Erythroblast (primary cell): ENCODE results near the gene TRIO.

Experiments
- DNase-seq, 2 experiments: peaks; one replicate each; lab custom pipeline; 2025; lab: John Stamatoyannopoulos, UW
- GATA1 ChIP-seq: IDR thresholded peaks from 2 replicates; pipeline ENCODE4 v1.6.1; 2011; ENCODE audit warnings: low read depth, mild to moderate bottlenecking, control low read depth, low read length, moderate library complexity
- POLR2A ChIP-seq: IDR thresholded peaks from 2 replicates; pipeline ENCODE4 v1.6.1; 2011; ENCODE audit warnings: mild to moderate bottlenecking, low read length

TRIO gene

GRCh38 chr5:14497311-14497710 is 354.2 kb downstream of the TRIO start:
- TF ChIP-seq POLR2A: no peak
- no peak for DNase-seq

- no peak for TF ChIP-seq GATA1
- no peak for TF ChIP-seq POLR2A
- no peak for DNase-seq
Observed at GRCh38 chr5:14501353-14502293, 358.5 kb downstream of the TRIO start.

GRCh38 chr5:14502294-14502690 is 359.1 kb downstream of the TRIO start:
- DNase-seq: no peak
- TF ChIP-seq GATA1: no peak
- no peak for TF ChIP-seq POLR2A

- no peak for DNase-seq
- no peak for TF ChIP-seq GATA1
Observed at GRCh38 chr5:14503017-14503680, 360.0 kb downstream of the TRIO start.

GRCh38 chr5:14503681-14504331 is 360.7 kb downstream of the TRIO start:
- TF ChIP-seq POLR2A (no peak), GATA1 (no peak)
- no peak for DNase-seq

GRCh38 chr5:14504332-14504727 is 361.2 kb downstream of the TRIO start:
- no peak for DNase-seq

GRCh38 chr5:14504816-14505215 is 361.7 kb downstream of the TRIO start:
- TF ChIP-seq GATA1 (no peak), POLR2A (no peak)
- DNase-seq: no peak

More at GRCh38 chr5:14504332-14504727, 361.2 kb downstream of the TRIO start:
- TF ChIP-seq GATA1: no peak
- no peak for TF ChIP-seq POLR2A

GRCh38 chr5:14505310-14506139 is 362.4 kb downstream of the TRIO start:
- peak in 1 of 2 experiments; percentile 8 for DNase-seq
- TF ChIP-seq GATA1 (no peak), POLR2A (no peak)

- no peak for DNase-seq
- TF ChIP-seq POLR2A: no peak
- TF ChIP-seq GATA1: no peak
Observed at GRCh38 chr5:14506140-14506538, 363.0 kb downstream of the TRIO start.

GRCh38 chr5:14506661-14507060 is 363.5 kb downstream of the TRIO start:
- TF ChIP-seq GATA1 (no peak), POLR2A (no peak)
- DNase-seq: no peak

GRCh38 chr5:14507156-14507941 is 364.2 kb downstream of the TRIO start:
- no peak for TF ChIP-seq GATA1
- no peak for TF ChIP-seq POLR2A
- no peak for DNase-seq

GRCh38 chr5:14508046-14508445 is 364.9 kb downstream of the TRIO start:
- DNase-seq: no peak
- TF ChIP-seq GATA1 (no peak), POLR2A (no peak)
